Measurements from ENCODE around the gene NYNRIN. TPM values are rescaled to one million over a fixed set of nuclear protein-coding genes. Genes with fewer than 3 reads are reported as not detected.

Gene NYNRIN
- total and polyA plus RNA-seq, 10 of the 15 experiments (the other 5 are each of a cell fraction or from before 2014, with no cell fraction given): under 0.01 to 0.15 (median 0.01) TPM; not detected in 5

- ATAC-seq: no peak
- Histone ChIP-seq H2AFZ (ENCODE audit: control insufficient read depth, low read depth, low read length) (no peak overlapping the region), H3K4me1 (ENCODE audit: control insufficient read depth, insufficient read depth, low read length) (no peaks in the 10 kb centered on the region), H3K27me3 (replicated peaks in 1 of 2; ENCODE audit: control insufficient read depth in 2 of 2, insufficient read depth in 2 of 2, low read length in 1 of 2) (peaks cover 1 to 3% of the 10 kb centered on the region in 2 experiments; a peak in 3 of 4 replicates), H3K4me3 (no peak overlapping the region), H3K9me3 (replicated peaks; ENCODE audit: control insufficient read depth, insufficient read depth, low read length) (no peaks in the 10 kb centered on the region), H3K27ac (ENCODE audit: control insufficient read depth, insufficient read depth) (no peak overlapping the region), H4K20me1 (ENCODE audit: control insufficient read depth, insufficient read depth) (no peaks in the 10 kb centered on the region), H3K4me2 (ENCODE audit: control insufficient read depth, insufficient read depth) (no peak overlapping the region), H3K36me3 (ENCODE audit: control insufficient read depth in 2 of 2, insufficient read depth in 2 of 2, low read length in 1 of 2) (no peaks in the 10 kb centered on the region), H3K9ac (ENCODE audit: control insufficient read depth, insufficient read depth, low read length) (no peak overlapping the region), H3K79me2 (ENCODE audit: control insufficient read depth, insufficient read depth, low read length) (no peaks in the 10 kb centered on the region)
- no peak for FAIRE-seq
- in situ Hi-C loops (cut with MboI): no loop called here
- intact Hi-C loops (cut with micrococcal nuclease; ENCODE audit: unreplicated experiment): no loop called here
- ChIA-PET SMC1A (ENCODE audit: uncharacterized antibody, unreplicated experiment) (no interaction called here), POLR2A (interaction anchor here (0.6 kb wide), 1 partner anchor 64 kb away, joined by 3 read pairs; no protein-coding TSS in a partner anchor), CTCF (interaction anchor here (1.5 to 2.6 kb wide), 2 partner anchors 17 to 20 kb away, joined by 3 to 8 read pairs; no protein-coding TSS in a partner anchor), RAD21 (ENCODE audit: unreplicated experiment) (interaction anchor here (0.8 kb wide), 1 partner anchor 27 kb away, joined by 3 read pairs; no protein-coding TSS in a partner anchor)
- BruUV-seq (replicated peaks): no TSS peak
- no peak for DNase-seq (ENCODE audit: low read depth, low spot score)
- 19% methylated on average over 4 of the region's 4 CpGs for WGBS (ENCODE audit: insufficient coverage, insufficient replicate concordance, low lambda C conversion rate, missing lambda C conversion rate)
- TF ChIP-seq RAD21 (IDR thresholded peaks at IDR 0.05; ENCODE audit: insufficient read depth, low read depth, low read length) (no peak), TARDBP (IDR thresholded peaks at IDR 0.05; ENCODE audit: borderline replicate concordance) (no peak), SIN3A (IDR thresholded peaks at IDR 0.05; ENCODE audit: low read depth, low read length) (no peak), CEBPB (IDR thresholded peaks at IDR 0.05; ENCODE audit: borderline replicate concordance in 1 of 2, low read depth in 2 of 2, low read length in 2 of 2) (no peak), SPI1 (IDR thresholded peaks at IDR 0.05; ENCODE audit: borderline replicate concordance, insufficient read depth, low read depth, low read length) (no peak), RCOR1 (conservative IDR thresholded peaks at IDR 0.05; ENCODE audit: low read depth, low read length) (no peak), TCF12 (IDR thresholded peaks at IDR 0.05; ENCODE audit: low read depth, low read length) (no peak), HDGF (IDR thresholded peaks at IDR 0.05) (no peak), CHD4 (IDR thresholded peaks at IDR 0.05) (no peak), ZNF592 (IDR thresholded peaks at IDR 0.05) (no peak), NFIC (IDR thresholded peaks at IDR 0.05; ENCODE audit: low read depth, low read length) (no peak)
- TF ChIP-seq, protein P1, sequence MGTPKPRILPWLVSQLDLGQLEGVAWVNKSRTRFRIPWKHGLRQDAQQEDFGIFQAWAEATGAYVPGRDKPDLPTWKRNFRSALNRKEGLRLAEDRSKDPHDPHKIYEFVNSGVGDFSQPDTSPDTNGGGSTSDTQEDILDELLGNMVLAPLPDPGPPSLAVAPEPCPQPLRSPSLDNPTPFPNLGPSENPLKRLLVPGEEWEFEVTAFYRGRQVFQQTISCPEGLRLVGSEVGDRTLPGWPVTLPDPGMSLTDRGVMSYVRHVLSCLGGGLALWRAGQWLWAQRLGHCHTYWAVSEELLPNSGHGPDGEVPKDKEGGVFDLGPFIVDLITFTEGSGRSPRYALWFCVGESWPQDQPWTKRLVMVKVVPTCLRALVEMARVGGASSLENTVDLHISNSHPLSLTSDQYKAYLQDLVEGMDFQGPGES (IDR thresholded peaks at IDR 0.05): no peak
- TF ChIP-seq, protein P2, sequence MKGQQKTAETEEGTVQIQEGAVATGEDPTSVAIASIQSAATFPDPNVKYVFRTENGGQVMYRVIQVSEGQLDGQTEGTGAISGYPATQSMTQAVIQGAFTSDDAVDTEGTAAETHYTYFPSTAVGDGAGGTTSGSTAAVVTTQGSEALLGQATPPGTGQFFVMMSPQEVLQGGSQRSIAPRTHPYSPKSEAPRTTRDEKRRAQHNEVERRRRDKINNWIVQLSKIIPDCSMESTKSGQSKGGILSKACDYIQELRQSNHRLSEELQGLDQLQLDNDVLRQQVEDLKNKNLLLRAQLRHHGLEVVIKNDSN (IDR thresholded peaks at IDR 0.05; ENCODE audit: borderline replicate concordance, extremely low read length, insufficient read depth, low read depth, low read length): no peak
- TF ChIP-seq, protein P3, sequence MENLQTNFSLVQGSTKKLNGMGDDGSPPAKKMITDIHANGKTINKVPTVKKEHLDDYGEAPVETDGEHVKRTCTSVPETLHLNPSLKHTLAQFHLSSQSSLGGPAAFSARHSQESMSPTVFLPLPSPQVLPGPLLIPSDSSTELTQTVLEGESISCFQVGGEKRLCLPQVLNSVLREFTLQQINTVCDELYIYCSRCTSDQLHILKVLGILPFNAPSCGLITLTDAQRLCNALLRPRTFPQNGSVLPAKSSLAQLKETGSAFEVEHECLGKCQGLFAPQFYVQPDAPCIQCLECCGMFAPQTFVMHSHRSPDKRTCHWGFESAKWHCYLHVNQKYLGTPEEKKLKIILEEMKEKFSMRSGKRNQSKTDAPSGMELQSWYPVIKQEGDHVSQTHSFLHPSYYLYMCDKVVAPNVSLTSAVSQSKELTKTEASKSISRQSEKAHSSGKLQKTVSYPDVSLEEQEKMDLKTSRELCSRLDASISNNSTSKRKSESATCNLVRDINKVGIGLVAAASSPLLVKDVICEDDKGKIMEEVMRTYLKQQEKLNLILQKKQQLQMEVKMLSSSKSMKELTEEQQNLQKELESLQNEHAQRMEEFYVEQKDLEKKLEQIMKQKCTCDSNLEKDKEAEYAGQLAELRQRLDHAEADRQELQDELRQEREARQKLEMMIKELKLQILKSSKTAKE (IDR thresholded peaks at IDR 0.05; ENCODE audit: low read depth, poor library complexity, severe bottlenecking): no peak
- TF ChIP-seq, protein P4, sequence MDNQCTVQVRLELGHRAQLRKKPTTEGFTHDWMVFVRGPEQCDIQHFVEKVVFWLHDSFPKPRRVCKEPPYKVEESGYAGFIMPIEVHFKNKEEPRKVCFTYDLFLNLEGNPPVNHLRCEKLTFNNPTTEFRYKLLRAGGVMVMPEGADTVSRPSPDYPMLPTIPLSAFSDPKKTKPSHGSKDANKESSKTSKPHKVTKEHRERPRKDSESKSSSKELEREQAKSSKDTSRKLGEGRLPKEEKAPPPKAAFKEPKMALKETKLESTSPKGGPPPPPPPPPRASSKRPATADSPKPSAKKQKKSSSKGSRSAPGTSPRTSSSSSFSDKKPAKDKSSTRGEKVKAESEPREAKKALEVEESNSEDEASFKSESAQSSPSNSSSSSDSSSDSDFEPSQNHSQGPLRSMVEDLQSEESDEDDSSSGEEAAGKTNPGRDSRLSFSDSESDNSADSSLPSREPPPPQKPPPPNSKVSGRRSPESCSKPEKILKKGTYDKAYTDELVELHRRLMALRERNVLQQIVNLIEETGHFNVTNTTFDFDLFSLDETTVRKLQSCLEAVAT (IDR thresholded peaks at IDR 0.05): no peak
Observed at GRCh38 chr14:24404814-24405213, 6.0 kb downstream of the NYNRIN start.
